ENCODE data around the gene SORBS1.

SORBS1 gene

GRCh38 chr10:95513941-95514392 is 47.2 kb downstream of the SORBS1 start:
- DNase-seq (ENCODE audit: low spot score): peak; percentile 64

GRCh38 chr10:95513008-95513589 is 48.1 kb downstream of the SORBS1 start:
- DNase-seq (ENCODE audit: low spot score): no peak

GRCh38 chr10:95511314-95511713 is 49.9 kb downstream of the SORBS1 start:
- no peak for DNase-seq (ENCODE audit: low spot score)

- DNase-seq (ENCODE audit: low spot score): peak; percentile 45
Observed at GRCh38 chr10:95509251-95509650, 51.9 kb downstream of the SORBS1 start.

- DNase-seq (ENCODE audit: low spot score): peak; percentile 49
Observed at GRCh38 chr10:95508730-95509129, 52.4 kb downstream of the SORBS1 start.

GRCh38 chr10:95506056-95506737 is 55.0 kb downstream of the SORBS1 start:
- DNase-seq (ENCODE audit: low spot score): no peak

DNA sequence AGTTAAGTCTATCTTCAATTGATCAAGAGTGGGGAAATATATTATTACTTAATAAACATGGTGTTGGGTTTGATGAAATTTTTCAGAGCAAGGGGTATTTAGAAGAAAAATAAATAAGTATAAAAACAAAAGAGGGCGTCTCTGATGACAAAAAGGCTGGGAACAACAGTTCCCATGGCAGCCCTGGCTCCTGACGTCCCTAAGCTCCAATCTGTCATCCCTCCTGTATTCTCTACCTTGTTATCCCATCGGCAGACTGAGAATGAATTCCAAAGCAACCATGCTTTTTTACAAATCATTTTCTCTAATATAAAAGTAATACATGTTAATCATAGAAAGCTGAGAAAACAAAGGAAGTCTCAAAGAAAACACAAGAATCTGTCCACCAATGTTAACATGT is 55.5 kb downstream of the SORBS1 start:
- DNase-seq (ENCODE audit: low spot score): no peak

GRCh38 chr10:95505084-95505610 is 56.0 kb downstream of the SORBS1 start:
- no peak for DNase-seq (ENCODE audit: low spot score)

DNA sequence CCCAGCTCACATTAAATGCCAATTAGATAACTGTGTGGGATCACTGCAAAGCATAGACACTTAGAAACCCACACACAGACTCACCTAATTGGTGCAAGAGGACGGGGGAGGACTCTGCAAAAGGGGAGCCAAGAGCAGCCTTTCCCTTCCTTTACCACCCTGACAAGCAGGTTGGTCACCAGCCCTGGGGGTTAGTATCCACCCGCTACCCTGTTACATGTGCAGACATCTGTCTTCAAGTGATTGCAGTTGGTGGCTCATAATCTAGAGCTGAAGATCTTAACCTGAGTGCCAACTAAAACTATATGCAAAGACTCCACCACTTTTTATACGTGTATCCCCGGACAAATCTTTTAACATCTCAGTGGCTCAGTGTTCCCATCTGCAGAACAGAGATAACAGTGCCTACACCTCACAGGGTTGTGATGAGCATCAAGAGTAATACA is 56.9 kb downstream of the SORBS1 start:
- no peak for DNase-seq (ENCODE audit: low spot score)

- no peak for DNase-seq (ENCODE audit: low spot score)
Observed at GRCh38 chr10:95503526-95503925, 57.6 kb downstream of the SORBS1 start.

- peak; percentile 26 for DNase-seq (ENCODE audit: low spot score)
Observed at GRCh38 chr10:95503001-95503400, 58.2 kb downstream of the SORBS1 start.

DNA sequence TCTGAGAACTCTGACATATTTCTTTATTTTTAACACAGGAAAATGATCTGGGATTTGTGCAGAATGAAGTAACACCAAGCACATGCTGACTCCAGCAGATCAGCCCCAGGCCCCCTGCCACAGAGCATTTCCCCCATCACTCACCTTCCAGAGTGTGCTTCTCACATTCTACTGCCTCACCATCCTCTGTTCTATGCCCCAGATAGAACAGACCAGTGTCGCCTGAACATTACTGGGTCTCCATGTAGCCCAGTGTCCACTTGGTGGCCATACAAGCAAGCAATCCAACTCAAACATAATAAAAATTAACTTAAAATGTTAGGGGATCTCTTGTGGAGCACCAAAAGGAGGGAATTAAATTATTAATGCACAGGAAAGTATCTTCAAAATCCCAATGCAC is 58.8 kb downstream of the SORBS1 start:
- DNase-seq (ENCODE audit: low spot score): no peak

GRCh38 chr10:95501203-95502094 is 59.7 kb downstream of the SORBS1 start:
- DNase-seq (ENCODE audit: low spot score): no peak

DNA sequence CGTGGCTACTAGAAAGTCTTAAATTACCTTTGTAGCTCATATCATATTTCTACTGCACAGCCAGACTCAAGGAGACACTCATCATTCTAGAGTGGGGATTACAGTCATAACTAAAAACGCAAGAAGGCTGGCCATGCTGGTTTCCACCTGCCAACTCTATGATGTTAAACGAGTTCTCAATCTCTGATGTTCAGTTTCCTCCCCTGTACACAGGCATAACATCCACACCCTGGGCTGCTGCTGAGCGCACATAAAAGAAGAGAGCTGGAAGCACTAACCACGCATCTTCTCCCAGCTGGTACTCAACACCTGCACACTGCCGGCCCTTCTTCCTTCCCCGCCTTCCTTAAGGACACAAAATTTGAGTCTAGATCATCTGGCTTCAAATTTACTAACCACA is 60.5 kb downstream of the SORBS1 start:
- DNase-seq (ENCODE audit: low spot score): no peak

DNA sequence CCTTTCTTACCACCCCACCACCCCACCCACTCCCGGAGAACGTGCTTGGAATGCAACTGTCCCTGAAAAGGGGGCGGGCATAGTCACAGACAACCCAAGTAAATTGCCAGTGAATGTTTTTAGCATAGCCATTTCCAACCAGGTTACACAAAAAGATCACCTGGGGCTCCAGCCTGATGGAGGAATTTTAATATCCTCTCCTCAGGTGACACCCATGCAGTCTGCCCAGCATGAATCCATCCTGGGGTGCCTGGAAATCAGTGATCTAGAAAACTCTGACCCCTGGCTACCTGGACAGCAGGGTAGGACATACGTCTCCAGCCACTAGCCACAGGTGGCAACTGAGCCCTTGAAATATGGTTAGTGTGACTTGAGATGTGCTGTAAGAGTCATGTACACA is 61.1 kb downstream of the SORBS1 start:
- DNase-seq (ENCODE audit: low spot score): no peak

GRCh38 chr10:95499482-95499989 is 61.6 kb downstream of the SORBS1 start:
- DNase-seq (ENCODE audit: low spot score): no peak

- no peak for DNase-seq (ENCODE audit: low spot score)
Observed at GRCh38 chr10:95496951-95497350, 64.2 kb downstream of the SORBS1 start.

DNA sequence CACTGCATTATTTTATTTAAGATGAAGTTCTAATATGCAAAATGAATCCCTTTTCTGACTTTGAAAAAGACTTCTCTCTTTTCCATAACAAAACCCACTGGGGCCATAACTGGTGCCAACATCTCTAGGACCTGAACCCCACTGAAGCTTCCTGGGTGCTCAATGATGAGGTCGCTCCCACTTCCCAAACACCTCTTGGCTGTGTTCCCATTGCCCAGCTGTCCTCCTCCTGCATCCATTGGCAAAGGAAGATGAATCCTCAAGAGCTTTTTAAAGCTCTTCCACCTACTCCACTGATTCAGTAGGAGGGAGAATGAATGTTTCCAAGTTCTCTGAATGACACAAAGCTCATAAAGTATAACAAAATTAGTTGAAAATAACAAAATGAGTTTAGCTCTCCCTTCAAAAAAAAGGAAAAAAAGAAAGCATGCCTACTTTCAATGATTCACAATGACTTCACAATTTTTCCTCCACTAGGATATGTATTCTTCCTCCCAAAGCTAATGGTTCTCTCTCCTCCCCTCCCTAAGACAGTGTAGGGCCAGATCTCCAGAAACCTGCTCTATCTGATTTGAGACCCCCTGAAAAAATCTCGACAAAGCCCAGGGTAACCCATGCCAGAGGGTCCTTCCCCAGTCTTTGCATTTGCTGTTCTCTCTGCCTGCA is 64.8 kb downstream of the SORBS1 start:
- no peak for DNase-seq (ENCODE audit: low spot score)

DNA sequence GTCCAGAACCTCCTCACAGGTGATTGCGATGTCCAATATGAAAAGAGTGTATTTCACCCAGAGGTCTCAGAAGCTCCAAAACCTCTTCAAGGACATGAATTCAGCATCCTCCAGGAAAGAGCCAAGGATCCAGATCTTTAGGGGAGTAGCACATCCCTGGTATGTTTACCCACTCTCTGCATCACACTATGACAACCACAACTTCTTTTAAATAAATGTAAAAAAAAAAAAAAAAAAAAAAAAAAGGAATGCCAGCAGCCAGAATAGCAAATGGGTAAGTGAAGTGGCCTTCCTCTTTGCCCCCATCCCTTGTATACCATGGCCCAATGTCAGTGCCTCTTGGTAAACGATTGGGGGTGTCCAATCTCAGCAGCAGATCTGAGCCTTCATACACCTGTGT is 67.3 kb downstream of the SORBS1 start:
- no peak for DNase-seq (ENCODE audit: low spot score)

- no peak for DNase-seq (ENCODE audit: low spot score)
Observed at GRCh38 chr10:95487994-95488393, 73.2 kb downstream of the SORBS1 start.

- no peak for DNase-seq (ENCODE audit: low spot score)
Observed at GRCh38 chr10:95485056-95485844, 75.9 kb downstream of the SORBS1 start.
